Skeletal muscle satellite cell (primary cell): ENCODE measurements around the gene C10orf90.

Experiments used
- H3K27me3 ChIP-seq: 2 replicates; pipeline ENCODE4 v1.7.0; 2013; ENCODE audit warnings: low read length; ENCODE audit not compliant: control insufficient read depth, insufficient read depth
- H3K36me3 ChIP-seq: 2 replicates; pipeline ENCODE4 v1.7.0; 2013; ENCODE audit warnings: mild to moderate bottlenecking, control low read depth, low read length; ENCODE audit not compliant: insufficient read depth
- H3K4me1 ChIP-seq: 2 replicates; pipeline ENCODE4 v1.7.0; 2013; ENCODE audit warnings: low read length; ENCODE audit not compliant: control insufficient read depth, insufficient read depth
- H3K4me2 ChIP-seq: 2 replicates; pipeline ENCODE4 v1.7.0; 2013; ENCODE audit warnings: mild to moderate bottlenecking, low read length
- H3K4me3 ChIP-seq: 2 replicates; pipeline ENCODE4 v1.7.0; 2013; ENCODE audit warnings: low read length
- H3K9ac ChIP-seq: 2 replicates; pipeline ENCODE4 v1.7.0; 2013; ENCODE audit warnings: mild to moderate bottlenecking, low read depth, low read length, moderate library complexity
- H3K9me3 ChIP-seq: replicated peaks from 2 replicates; pipeline ENCODE4 v1.7.0; 2013; ENCODE audit warnings: mild to moderate bottlenecking, control low read depth, low read length

Gene C10orf90

DNA sequence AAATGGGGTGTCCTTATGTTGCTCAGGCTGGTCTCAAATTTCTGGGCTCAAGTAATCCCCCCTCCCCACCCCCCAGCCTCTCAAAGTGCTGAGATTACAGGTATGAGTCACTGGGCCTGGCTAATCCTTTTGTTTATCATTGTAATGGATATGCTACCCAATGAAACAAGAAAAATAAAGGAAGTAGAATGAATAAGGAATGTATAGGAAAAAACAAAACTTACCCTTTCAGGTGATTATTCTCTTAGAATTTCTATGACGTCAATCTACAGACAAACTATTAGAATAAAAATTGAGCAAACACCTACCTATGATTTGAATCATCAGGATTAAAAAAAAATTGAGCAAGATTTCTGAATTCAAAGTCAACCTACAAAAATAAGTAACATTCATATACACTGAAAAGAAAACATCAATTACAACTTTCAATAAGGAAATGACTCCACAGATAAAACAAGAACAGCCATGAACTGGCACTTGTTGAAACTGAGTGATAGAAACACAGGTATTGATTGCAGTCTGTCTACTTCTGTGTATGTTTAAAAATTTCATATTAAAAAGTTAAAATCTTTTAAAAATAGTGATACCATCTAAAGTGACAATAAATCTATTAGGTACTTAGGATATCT is 294.5 kb downstream of the C10orf90 start:
- Histone ChIP-seq H3K27me3 (no peaks in the 10 kb centered on the region), H3K9me3 (no peaks in the 10 kb centered on the region), H3K9ac (no peak overlapping the region), H3K36me3 (no peaks in the 10 kb centered on the region), H3K4me3 (no peak overlapping the region), H3K4me1 (peaks cover 33% of the 10 kb centered on the region), H3K4me2 (no peak overlapping the region)

DNA sequence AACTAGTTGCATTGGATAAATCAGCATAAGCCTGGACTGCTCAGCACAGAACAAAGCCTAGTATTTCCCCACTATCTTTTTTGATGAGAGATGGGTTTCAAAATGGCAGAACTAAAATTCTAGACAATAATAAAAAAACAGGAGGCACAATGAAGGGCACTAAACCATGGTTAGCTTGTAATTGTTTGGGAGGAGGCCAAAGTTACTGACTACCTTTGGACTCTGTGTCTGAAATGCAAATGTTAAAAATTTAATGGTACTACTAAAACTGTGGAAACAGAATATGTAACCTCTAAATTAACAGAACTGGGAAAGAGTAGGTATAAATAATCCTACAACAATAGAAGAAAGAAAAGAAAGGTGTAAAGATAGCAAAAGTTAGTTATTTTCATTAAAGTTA is 295.2 kb downstream of the C10orf90 start:
- H3K9ac ChIP-seq, result no peak overlapping the region
- peaks cover 30% of the 10 kb centered on the region for H3K4me1 ChIP-seq
- no peak overlapping the region for H3K4me3 ChIP-seq
- H3K36me3 ChIP-seq, result no peaks in the 10 kb centered on the region
- H3K4me2 ChIP-seq, result no peak overlapping the region
- no peaks in the 10 kb centered on the region for H3K9me3 ChIP-seq
- H3K27me3 ChIP-seq, result no peaks in the 10 kb centered on the region
